Neural cell (in vitro differentiated cells): ENCODE results near the gene PPP2CA.

Experiments
- CTCF ChIP-seq: fragments of 450-650 bp; IDR thresholded peaks from 2 replicates; pipeline ENCODE4 v1.5.1; 2014; ENCODE audit warnings: antibody characterized with exemption, mild to moderate bottlenecking, moderate library complexity; ENCODE audit not compliant: poor library complexity, severe bottlenecking
- RAD21 ChIP-seq: fragments of 450-650 bp; conservative IDR thresholded peaks from 2 replicates; pipeline ENCODE4 v1.6.1; 2014; ENCODE audit warnings: antibody characterized with exemption, mild to moderate bottlenecking, moderate library complexity
- REST ChIP-seq: IDR thresholded peaks from 2 replicates; pipeline ENCODE4 v1.6.1; 2012; ENCODE audit warnings: borderline replicate concordance

- TF ChIP-seq CTCF (no peak), RAD21 (no peak), REST (no peak)
Observed at GRCh38 chr5:134227776-134228175, 1.9 kb upstream of the PPP2CA start.
